GM21526 (cell line): ENCODE data around the gene TMEM121.

ENCODE experiments used
- ATAC-seq: cut with Tn5 transposase; IDR thresholded peaks from one replicate; pipeline ENCODE4 v1.9.1; 2021; ENCODE audit warnings: moderate library complexity; ENCODE audit not compliant: unreplicated experiment, low FRiP score

The TMEM121 gene

GRCh38 chr14:105527381-105527825, 1.0 kb downstream of the TMEM121 start:
- no peak for ATAC-seq

GRCh38 chr14:105527826-105528585, 1.6 kb downstream of the TMEM121 start:
- ATAC-seq, result no peak

- ATAC-seq, result no peak
Observed at GRCh38 chr14:105528586-105529318, 2.4 kb downstream of the TMEM121 start.

- ATAC-seq, result no peak
Observed at GRCh38 chr14:105529319-105529568, 2.9 kb downstream of the TMEM121 start.

- no peak for ATAC-seq
Observed at GRCh38 chr14:105529569-105530284, 3.3 kb downstream of the TMEM121 start.

- ATAC-seq, result no peak
Observed at GRCh38 chr14:105530285-105531087, 4.1 kb downstream of the TMEM121 start.

- ATAC-seq, result no peak
Observed at GRCh38 chr14:105531088-105531893, 4.9 kb downstream of the TMEM121 start.

- no peak for ATAC-seq
Observed at GRCh38 chr14:105531894-105532623, 5.7 kb downstream of the TMEM121 start.

GRCh38 chr14:105532735-105533141, 6.4 kb downstream of the TMEM121 start:
- no peak for ATAC-seq

GRCh38 chr14:105533391-105533790, 7.0 kb downstream of the TMEM121 start:
- no peak for ATAC-seq

- ATAC-seq, result no peak
Observed at GRCh38 chr14:105533811-105534498, 7.6 kb downstream of the TMEM121 start.

- ATAC-seq, result no peak
Observed at GRCh38 chr14:105534586-105534985, 8.2 kb downstream of the TMEM121 start.

- ATAC-seq, result no peak
Observed at GRCh38 chr14:105536051-105536450, 9.7 kb downstream of the TMEM121 start.

- no peak for ATAC-seq
Observed at GRCh38 chr14:105536691-105537579, 10.6 kb downstream of the TMEM121 start.

GRCh38 chr14:105537580-105538474, 11.4 kb downstream of the TMEM121 start:
- no peak for ATAC-seq

GRCh38 chr14:105538481-105539049, 12.2 kb downstream of the TMEM121 start:
- ATAC-seq, result no peak
